ENCODE measurements around the gene NDOR1. TPM values are rescaled to one million over a fixed set of nuclear protein-coding genes. Genes with fewer than 3 reads are reported as not detected.

The NDOR1 gene
- total RNA-seq, 1 donor from 2014 or later, result 22.5 TPM

DNA sequence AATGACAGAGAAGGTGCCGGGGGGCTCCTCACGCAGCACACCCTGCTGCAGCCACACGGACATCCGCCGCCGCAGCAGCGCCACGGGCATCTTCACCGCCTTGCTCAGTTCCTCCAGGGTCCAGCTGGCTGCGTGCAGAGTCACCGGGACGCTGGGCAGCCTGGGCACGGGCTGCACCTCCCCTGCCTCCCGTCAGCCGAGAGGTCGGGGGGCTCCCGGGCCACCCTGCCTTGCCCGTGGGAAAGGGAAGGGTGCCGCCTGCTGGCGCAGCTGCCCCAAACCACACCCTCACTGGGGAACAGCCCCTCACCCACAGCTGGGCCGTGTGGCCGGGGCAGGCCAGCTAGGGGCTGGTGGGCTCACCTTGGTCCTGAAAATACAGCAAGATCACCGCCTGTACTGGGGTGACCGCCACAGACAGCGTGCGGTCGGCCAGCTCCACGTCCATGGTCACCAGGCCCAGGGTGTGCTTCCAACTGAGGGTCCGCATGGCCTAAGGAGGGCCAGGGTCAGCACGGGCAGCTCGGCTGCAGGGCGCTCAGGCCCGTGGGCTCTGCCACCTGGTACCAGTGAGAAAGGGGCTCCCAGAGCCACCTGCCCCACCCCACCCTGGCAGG is 30.0 kb upstream of the NDOR1 start:
- H3K27me3 Mint-ChIP-seq (ENCODE audit: unreplicated experiment), result peaks cover 11% of the 10 kb centered on the region

DNA sequence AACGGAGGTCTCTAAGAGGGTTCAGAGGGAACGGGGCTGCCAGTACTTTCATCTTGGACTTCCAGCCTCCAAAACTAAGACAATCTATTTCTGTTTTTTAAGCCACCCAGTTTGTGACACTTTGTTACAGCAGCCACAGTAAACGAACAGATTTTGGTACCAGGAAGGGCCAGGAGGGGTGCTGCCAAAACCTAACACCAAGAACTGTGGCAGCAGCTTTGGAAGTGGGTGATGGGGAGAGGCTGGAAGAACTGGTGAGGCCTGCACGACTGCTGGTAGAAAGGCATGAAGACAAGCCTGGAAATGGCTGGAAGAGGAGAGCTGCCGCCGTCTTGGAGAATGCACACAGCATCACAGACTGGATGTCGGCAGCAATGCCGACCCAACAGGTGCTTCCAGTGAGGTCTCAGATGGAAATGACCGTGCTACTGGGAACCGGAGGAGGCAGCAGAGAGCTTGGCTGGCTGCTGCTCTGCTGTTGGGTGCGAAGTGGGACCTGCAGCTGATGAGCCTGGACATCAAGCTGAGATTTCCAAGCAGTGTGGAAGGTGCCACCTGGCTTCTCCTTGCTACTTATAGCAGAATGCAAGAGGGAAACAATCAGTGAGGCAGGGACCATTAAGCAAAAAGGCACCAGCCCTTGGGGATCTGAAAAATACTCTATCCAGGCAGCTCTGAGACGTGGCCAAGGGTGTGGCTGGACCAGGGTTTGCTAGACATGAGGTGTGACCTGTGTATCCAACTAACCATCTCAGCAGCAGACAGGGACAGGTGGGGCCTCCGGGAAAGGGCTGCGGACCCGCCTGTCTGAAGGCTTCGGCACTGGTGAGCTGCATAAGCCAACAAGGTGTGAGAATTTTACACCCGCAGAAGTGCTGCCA is 29.0 kb upstream of the NDOR1 start:
- Mint-ChIP-seq H3K27me3 (ENCODE audit: unreplicated experiment) (peaks cover 9% of the 10 kb centered on the region), H3K36me3 (ENCODE audit: low read depth, unreplicated experiment) (peaks cover 8% of the 10 kb centered on the region), H3K27ac (ENCODE audit: unreplicated experiment) (no peak overlapping the region), H3K4me1 (ENCODE audit: unreplicated experiment) (no peaks in the 10 kb centered on the region), H3K9me3 (ENCODE audit: unreplicated experiment) (no peaks in the 10 kb centered on the region), H3K4me3 (ENCODE audit: unreplicated experiment) (no peak overlapping the region)
- TF ChIP-seq, protein P1, sequence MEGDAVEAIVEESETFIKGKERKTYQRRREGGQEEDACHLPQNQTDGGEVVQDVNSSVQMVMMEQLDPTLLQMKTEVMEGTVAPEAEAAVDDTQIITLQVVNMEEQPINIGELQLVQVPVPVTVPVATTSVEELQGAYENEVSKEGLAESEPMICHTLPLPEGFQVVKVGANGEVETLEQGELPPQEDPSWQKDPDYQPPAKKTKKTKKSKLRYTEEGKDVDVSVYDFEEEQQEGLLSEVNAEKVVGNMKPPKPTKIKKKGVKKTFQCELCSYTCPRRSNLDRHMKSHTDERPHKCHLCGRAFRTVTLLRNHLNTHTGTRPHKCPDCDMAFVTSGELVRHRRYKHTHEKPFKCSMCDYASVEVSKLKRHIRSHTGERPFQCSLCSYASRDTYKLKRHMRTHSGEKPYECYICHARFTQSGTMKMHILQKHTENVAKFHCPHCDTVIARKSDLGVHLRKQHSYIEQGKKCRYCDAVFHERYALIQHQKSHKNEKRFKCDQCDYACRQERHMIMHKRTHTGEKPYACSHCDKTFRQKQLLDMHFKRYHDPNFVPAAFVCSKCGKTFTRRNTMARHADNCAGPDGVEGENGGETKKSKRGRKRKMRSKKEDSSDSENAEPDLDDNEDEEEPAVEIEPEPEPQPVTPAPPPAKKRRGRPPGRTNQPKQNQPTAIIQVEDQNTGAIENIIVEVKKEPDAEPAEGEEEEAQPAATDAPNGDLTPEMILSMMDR (IDR thresholded peaks at IDR 0.05; ENCODE audit: unreplicated experiment), result peak; percentile 18
- peak; percentile 42 for DNase-seq (ENCODE audit: low spot score)

More for the DNA sequence above, 30.0 kb upstream of the NDOR1 start:
- no peak overlapping the region for H3K27ac Mint-ChIP-seq (ENCODE audit: unreplicated experiment)
- TF ChIP-seq, protein P1 (IDR thresholded peaks at IDR 0.05; ENCODE audit: unreplicated experiment), result no peak
- no peaks in the 10 kb centered on the region for H3K9me3 Mint-ChIP-seq (ENCODE audit: unreplicated experiment)
- H3K36me3 Mint-ChIP-seq (ENCODE audit: low read depth, unreplicated experiment), result peaks cover 8% of the 10 kb centered on the region
- H3K4me1 Mint-ChIP-seq (ENCODE audit: unreplicated experiment), result no peaks in the 10 kb centered on the region
- no peak overlapping the region for H3K4me3 Mint-ChIP-seq (ENCODE audit: unreplicated experiment)
- DNase-seq (ENCODE audit: low spot score), result no peak

DNA sequence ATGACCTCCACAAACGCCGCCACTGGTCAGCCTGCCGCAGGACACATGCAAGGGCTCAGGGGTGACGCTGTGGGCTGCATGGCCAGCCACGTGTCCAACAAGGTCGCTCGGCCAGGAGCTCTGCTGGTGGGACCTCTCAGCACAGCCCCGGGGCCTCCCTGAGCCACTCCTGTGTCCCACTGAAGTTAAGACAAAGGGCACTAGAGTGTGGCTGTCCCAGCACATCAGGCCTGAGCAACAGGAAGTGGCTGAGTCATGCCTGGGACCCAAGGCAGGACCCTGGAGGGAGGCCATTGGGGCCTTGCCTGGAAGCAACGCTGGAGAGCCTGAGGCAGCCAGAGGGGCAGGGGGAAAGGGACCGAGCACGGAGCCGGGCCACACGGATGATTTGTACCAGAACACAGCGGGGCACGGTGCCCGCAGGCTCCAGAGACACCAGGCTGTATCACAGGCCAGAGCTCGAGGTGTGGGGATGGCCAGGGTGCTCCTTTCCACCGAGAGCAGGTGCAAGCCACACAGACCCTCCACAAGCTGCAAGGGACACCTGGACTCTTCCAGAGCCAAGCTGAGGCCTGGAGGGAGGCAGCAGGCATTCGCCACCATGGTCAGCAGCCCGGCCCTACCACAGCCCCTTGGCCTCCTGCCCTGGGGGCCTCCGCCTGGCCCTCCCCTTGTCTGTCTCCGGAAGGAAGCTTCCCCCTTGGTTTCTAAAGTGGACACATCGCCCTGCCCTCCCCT is 27.1 kb upstream of the NDOR1 start:
- peaks cover 13% of the 10 kb centered on the region for H3K36me3 Mint-ChIP-seq (ENCODE audit: low read depth, unreplicated experiment)
- no peak overlapping the region for H3K4me3 Mint-ChIP-seq (ENCODE audit: unreplicated experiment)
- H3K27ac Mint-ChIP-seq (ENCODE audit: unreplicated experiment), result no peak overlapping the region
- H3K4me1 Mint-ChIP-seq (ENCODE audit: unreplicated experiment), result no peaks in the 10 kb centered on the region
- TF ChIP-seq, protein P1 (IDR thresholded peaks at IDR 0.05; ENCODE audit: unreplicated experiment), result no peak
- H3K9me3 Mint-ChIP-seq (ENCODE audit: unreplicated experiment), result no peaks in the 10 kb centered on the region
- peaks cover 9% of the 10 kb centered on the region for H3K27me3 Mint-ChIP-seq (ENCODE audit: unreplicated experiment)
- no peak for DNase-seq (ENCODE audit: low spot score)

DNA sequence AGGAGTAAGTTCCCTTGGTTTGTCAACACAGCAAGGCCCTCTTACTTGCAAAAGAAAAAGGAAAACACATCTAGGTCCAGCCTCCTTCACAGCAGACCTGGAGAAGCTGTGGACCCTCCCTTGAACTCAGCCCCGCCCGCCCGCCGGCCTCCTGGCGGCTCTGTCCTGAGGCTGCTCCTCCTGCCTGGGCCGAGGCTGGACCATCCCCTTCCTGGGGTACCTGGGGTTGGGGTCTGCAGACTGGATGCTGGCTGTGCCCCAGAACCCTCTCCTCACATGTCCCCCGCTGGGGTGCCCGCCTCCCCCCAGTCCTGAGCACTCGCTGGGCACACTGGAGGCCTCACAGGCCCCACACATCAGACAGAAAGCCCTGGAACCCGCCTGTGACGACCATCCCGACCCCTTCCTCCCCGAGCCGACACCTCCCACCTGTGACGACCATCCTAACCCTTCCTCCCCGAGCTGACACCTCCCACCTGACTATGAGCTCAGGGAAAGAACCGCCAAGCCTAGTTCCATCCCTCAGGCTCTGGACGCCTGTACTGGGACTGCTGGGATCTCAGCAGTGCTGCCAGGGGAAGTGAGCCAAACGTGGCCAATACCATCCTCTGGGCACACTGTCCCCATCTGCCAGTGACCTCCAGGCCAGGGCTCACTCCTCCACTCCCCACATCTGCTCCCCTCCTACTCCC is 26.4 kb upstream of the NDOR1 start:
- peaks cover 9% of the 10 kb centered on the region for H3K27me3 Mint-ChIP-seq (ENCODE audit: unreplicated experiment)
- H3K36me3 Mint-ChIP-seq (ENCODE audit: low read depth, unreplicated experiment), result peaks cover 14% of the 10 kb centered on the region
- no peaks in the 10 kb centered on the region for H3K9me3 Mint-ChIP-seq (ENCODE audit: unreplicated experiment)
- TF ChIP-seq, protein P1 (IDR thresholded peaks at IDR 0.05; ENCODE audit: unreplicated experiment), result no peak
- H3K4me3 Mint-ChIP-seq (ENCODE audit: unreplicated experiment), result no peak overlapping the region
- no peak for DNase-seq (ENCODE audit: low spot score)
- no peak overlapping the region for H3K27ac Mint-ChIP-seq (ENCODE audit: unreplicated experiment)
- no peaks in the 10 kb centered on the region for H3K4me1 Mint-ChIP-seq (ENCODE audit: unreplicated experiment)

Data from endothelial cell (in vitro differentiated cells).